Measurements from ENCODE around the gene FAM120B.
A peak's percentile ranks its signal among the peaks of the same experiment; 100 is the strongest.

FAM120B gene

GRCh38 chr6:170362121-170362520 is 55.6 kb downstream of the FAM120B start:
- no peak for DNase-seq

- no peak for DNase-seq
These were observed 56.7 kb downstream of the FAM120B start for GRCh38 chr6:170363255-170363654.

DNA sequence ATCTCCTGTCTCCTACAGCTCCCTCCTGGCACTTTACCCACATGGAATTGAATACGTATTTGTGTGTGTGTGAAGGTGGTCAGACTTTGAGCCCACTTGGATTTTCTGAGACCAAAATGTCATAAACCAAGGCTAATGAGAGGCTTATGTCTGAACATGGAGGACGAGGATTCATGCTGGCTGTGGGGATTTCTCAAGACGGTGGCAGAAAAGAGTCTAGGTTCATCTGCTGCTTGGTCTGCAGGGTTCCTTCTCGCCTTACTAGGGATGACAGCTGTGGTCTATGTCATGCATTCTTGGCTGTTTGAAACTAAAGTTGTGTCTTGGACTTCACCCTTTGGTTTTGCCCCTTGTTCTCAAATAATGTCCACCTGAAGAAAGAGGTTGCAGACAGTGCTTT is 58.6 kb downstream of the FAM120B start:
- no peak for DNase-seq

GRCh38 chr6:170365593-170365992 is 59.0 kb downstream of the FAM120B start:
- DNase-seq = no peak

DNA sequence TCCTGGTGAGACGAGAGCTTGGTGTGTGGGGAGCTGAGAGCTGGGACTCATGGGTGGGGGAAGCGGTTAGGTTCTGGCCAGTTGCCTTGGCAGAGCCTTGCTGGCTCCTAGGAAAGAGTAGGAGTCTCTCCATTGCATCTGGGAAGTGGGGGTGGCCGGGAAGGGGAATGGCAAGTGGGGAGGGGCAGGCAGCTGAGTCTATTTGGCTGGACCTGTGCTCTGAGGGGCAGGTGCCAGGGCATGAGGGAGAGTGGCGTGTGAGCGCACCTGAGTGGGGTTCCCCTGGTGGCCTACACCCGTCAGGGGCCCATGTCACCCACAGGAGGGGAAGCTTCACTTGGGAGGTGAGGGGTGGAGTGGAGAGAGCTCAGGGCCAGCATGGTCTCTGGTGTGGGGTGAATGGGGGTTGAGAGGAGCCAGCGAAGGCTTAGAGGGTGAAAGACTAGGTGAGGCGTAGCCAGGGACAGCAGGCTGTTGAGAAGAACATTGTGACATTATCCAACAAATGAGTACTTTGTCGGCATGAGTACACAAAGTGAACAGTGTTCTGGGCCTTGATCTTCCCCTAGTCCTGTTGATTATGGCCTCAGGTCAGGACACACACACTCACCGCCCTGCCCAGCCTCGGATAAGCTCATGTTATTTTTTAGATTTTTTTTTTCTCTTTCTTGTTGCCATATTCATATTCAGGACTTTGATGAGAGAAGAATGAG is 59.8 kb downstream of the FAM120B start:
- no peak for DNase-seq

DNA sequence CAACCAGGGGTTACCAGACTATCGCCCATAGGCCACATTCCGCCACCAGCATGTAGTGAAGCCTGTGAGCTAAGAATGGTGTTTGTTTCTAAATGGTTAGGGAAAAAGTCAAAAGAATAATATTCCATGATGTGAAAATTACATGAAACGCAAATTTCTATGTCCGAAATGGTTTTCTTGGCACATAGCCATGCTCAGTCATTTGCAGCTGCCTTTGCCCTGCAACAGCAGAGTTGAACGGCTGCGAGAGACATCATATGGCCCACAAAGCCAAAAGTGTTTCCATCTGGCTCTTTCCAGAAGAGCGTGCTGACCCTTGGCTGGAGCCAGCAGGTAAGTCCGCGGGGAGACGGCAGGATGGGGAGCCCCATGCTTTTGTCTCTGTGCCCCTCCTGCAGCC is 60.7 kb downstream of the FAM120B start:
- no peak for DNase-seq

DNA sequence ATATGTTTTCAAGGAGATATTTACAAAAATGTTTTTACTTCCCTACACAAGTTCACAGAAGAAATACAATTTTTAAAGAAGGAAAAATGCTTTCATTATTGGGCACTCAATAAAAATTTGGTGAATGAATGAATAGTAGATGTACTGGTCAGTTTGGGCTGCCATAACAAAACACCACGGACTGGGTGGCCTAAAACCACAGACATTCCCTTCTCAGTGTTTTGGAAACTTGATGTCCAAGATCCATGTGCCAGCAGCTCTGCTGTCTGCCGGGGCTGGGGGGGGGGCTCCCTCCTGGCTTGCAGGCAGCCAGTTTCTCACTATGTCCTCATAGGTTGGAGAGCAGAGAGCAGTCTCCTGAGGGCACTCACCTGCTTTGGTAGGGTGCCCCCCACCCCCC is 62.0 kb downstream of the FAM120B start:
- no peak for DNase-seq

GRCh38 chr6:170369403-170369802 is 62.8 kb downstream of the FAM120B start:
- no peak for DNase-seq

DNA sequence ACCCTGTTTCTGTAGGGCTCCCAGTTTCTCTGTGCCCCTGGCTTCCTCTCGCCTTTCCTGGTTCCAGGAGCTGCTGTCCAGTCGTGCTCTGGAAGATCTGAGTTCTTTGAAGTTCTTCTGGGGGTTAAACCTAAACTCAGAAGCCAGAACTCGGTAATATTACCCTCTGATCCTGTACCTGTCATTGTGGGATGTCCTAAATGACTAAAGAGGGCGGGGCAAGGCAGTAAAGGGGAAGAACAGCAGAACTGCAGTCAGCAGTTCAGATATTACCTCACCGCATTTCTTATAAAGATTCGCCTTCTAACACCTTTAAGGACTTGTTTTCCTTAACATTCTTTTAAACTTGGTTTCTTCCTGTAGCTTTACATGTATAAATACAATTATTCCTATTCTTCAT is 63.9 kb downstream of the FAM120B start:
- DNase-seq = no peak

DNA sequence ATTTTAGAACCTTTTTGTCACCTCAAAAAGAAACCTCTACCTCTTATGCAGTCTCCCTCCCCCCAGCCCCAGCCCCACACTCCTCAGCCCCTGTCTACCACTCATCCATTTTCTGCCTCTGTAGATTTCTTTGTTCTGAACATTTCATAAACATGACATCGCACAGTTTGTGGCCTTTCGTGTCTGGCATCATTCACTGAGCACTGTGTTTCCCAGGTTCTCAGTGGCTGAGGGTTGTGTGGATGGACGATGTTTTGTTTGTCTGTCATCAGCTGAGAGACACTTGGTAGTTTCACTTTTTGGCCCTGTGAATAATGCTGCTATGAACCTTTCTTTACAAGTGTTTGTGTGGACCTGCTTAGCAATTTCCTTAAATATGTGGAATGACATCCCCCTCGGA is 64.5 kb downstream of the FAM120B start:
- DNase-seq = no peak

- DNase-seq = no peak
These were observed 65.0 kb downstream of the FAM120B start for GRCh38 chr6:170371588-170371987.

- no peak for DNase-seq
These were observed 66.1 kb downstream of the FAM120B start for GRCh38 chr6:170372380-170373325.

- peak; percentile 17 for DNase-seq
These were observed 68.2 kb downstream of the FAM120B start for GRCh38 chr6:170374571-170375444.

DNA sequence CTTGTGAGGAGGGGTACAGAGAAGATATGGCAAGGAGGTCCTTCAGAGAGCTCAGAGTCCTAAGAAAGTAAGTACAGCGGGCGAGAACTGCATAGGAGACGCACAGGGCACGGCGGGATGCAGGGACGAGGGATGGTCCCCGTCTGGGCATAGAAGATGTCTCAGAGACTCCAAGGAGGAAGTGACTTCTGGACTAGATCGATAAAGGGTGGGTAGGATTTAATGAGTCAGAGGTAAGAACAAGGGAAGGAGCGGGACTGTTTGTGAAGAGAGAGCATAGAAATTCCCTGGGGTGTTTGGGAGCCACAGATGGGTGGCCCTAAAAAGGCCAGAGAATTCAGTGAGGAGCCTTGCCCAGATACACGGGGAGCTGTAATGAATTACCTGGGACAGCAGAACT is 69.1 kb downstream of the FAM120B start:
- no peak for DNase-seq

DNA sequence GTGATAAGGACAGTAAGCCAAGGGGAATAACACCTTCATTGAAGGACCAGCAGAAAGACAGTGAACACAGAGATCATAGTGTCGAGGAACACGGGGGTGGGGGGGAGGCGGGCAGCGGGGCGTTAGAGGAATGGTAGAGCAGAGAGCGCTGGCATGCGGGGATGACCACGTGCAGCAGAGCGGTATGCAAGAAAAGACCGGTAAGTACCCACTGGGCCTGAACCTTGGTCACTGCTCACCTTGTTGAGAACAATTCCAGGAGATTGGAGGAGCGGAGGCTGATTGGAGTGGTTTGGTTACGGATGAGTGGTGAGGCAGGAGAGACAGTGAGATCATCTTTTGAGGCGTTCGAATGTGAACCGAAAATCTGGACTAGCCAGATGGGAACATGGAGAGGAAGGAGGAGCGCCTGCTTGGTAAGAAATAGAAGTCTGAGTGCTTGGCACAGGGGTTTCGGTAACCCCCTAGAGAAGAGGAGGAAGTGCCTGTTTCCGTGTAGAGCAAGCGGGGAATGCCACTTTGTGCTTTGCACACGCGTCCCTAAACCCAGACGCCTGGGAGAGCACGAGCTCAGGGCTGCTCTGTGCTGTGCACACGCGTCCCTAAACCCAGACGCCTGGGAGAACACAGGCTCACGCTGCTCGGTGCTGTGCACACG is 70.0 kb downstream of the FAM120B start:
- no peak for DNase-seq

GRCh38 chr6:170378502-170378901 is 71.9 kb downstream of the FAM120B start:
- DNase-seq = no peak

DNA sequence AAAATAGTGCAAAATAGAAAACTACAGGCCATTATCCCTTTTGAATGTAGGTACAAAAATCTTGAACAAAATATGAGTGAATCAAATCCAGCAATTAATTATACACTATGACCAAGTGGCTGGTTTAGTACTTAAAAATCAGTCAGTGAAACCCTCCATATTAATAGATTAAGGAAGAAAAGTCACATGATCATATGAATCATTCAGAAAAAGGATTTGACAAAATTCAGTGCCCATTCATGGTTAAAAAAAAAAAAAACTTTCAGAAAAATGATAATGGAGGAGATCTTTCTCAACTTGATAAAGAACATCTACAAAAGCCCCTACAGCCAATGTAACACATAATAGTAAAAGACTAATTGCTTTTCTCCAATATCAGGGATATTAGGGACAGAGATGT is 75.0 kb downstream of the FAM120B start:
- no peak for DNase-seq

GRCh38 chr6:170383466-170384035 is 77.0 kb downstream of the FAM120B start:
- DNase-seq = no peak

GRCh38 chr6:170385506-170385905 is 78.9 kb downstream of the FAM120B start:
- DNase-seq = no peak

GRCh38 chr6:170388113-170388512 is 81.6 kb downstream of the FAM120B start:
- DNase-seq = no peak

- no peak for DNase-seq
These were observed 86.5 kb downstream of the FAM120B start for GRCh38 chr6:170393033-170393432.

- DNase-seq = no peak
These were observed 87.3 kb downstream of the FAM120B start for GRCh38 chr6:170393807-170394399.
